K562 (cell line): ENCODE results near the gene COPS6. TPM values are rescaled to one million over a fixed set of nuclear protein-coding genes. Genes with fewer than 3 reads are reported as not detected.
A peak's percentile ranks its signal among the peaks of the same experiment; 100 is the strongest.

Source experiments
- CHAMP1 ChIP-seq: fragments of 450-650 bp; IDR thresholded peaks from 2 replicates; pipeline ENCODE4 v1.6.1; 2016; ENCODE audit warnings: mild to moderate bottlenecking
- GATAD2A ChIP-seq: fragments of 450-650 bp; IDR thresholded peaks from 2 replicates; pipeline ENCODE4 v1.6.1; 2017
- MAX ChIP-seq: sonication (generic); formaldehyde crosslinking; IDR thresholded peaks from 2 replicates; pipeline ENCODE4 v1.9.0; 2022; ENCODE audit warnings: mild to moderate bottlenecking, missing genetic modification reagents
- MCM3 ChIP-seq: fragments of 450-650 bp; IDR thresholded peaks from 2 replicates; pipeline ENCODE4 v1.6.1; 2016
- MEF2A ChIP-seq: IDR thresholded peaks from 2 replicates; pipeline ENCODE4 v1.6.1; 2011; ENCODE audit warnings: low read depth, mild to moderate bottlenecking, low read length, moderate library complexity; ENCODE audit not compliant: control insufficient read depth
- MLLT1 ChIP-seq, 2 experiments: fragments of 450-650 bp; IDR thresholded peaks; 2 replicates each; pipeline ENCODE4 v1.6.1; 2016
- NFATC3 ChIP-seq: fragments of 450-650 bp; IDR thresholded peaks from 2 replicates; pipeline ENCODE4 v1.6.1; 2017; ENCODE audit warnings: mild to moderate bottlenecking
- RBFOX2 ChIP-seq: fragments of 200-400 bp; formaldehyde crosslinking; IDR thresholded peaks from 2 replicates; pipeline ENCODE4 v1.6.1; 2017; ENCODE audit warnings: low read depth, mild to moderate bottlenecking, low read length, moderate library complexity
- RBM25 ChIP-seq: fragments of 200-400 bp; formaldehyde crosslinking; IDR thresholded peaks from 2 replicates; pipeline ENCODE4 v1.6.1; 2018; ENCODE audit warnings: low read length, low read depth, moderate library complexity; ENCODE audit not compliant: severe bottlenecking
- SAP30 ChIP-seq: fragments of 200-600 bp; sonication (generic); IDR thresholded peaks from 2 replicates; pipeline ENCODE4 v1.6.1; 2012; ENCODE audit warnings: borderline replicate concordance, low read depth, mild to moderate bottlenecking, moderate library complexity, low read length, control low read depth, inconsistent platforms; ENCODE audit not compliant: insufficient read depth, poor library complexity, severe bottlenecking
- SNRNP70 ChIP-seq: fragments of 200-400 bp; formaldehyde crosslinking; optimal IDR thresholded peaks from 2 replicates; pipeline ENCODE3; 2017; ENCODE audit warnings: low read depth, low read length
- TARDBP ChIP-seq: fragments of 450-650 bp; IDR thresholded peaks from 2 replicates; pipeline ENCODE4 v1.6.1; 2016
- TCF7 ChIP-seq: sonication (generic); IDR thresholded peaks from 2 replicates; pipeline ENCODE4 v1.6.1; 2016; ENCODE audit warnings: antibody characterized with exemption, borderline replicate concordance
- ZNF398 ChIP-seq: fragments of 250-450 bp; sonication (Bioruptor Pico); IDR thresholded peaks from 2 replicates; pipeline ENCODE4 v1.8.0; 2021; ENCODE audit warnings: moderate library complexity, mild to moderate bottlenecking, inconsistent platforms
- ZNF699 ChIP-seq: fragments of 250-450 bp; sonication (Bioruptor Pico); IDR thresholded peaks from 2 replicates; pipeline ENCODE4 v1.8.0; 2021; ENCODE audit warnings: mild to moderate bottlenecking, moderate library complexity; ENCODE audit not compliant: insufficient replicate concordance
- ZNF740 ChIP-seq, 3 experiments: fragments of 200-800 bp in 1 of 3; sonication (Bioruptor generic) in 1 of 3; sonication (generic) in 1 of 3; formaldehyde crosslinking in 1 of 3; IDR thresholded peaks; 2 replicates each; pipeline versions ENCODE4 v1.6.1 to v1.8.0; 2016 to 2022; ENCODE audit warnings: mild to moderate bottlenecking in 2 of 3, missing compliant biosample characterization in 2 of 3, missing genetic modification characterization in 2 of 3, missing genetic modification reagents in 1 of 3
- ZNF77 ChIP-seq: fragments of 250-450 bp; sonication (Bioruptor Pico); IDR thresholded peaks from 2 replicates; pipeline ENCODE4 v1.5.0; 2020
- polyA plus RNA-seq, 8 experiments: library from polyadenylated mRNA; depleted of rRNA in 4 of 8; stranded (reverse) in 5 of 8; unstranded in 3 of 8; fragments of >200 nt; fragmentation: Nextera tagmentation in 2 of 8; fragmentation: Illumina TruSeq in 1 of 8; extraction: Ambion mirVana in 2 of 8; extraction: Trizol in 1 of 8; gene quantifications; 2 replicates each; pipeline versions ENCODE4 v1.2.1 to v1.2.3, GENCODE V29; 2011 to 2014; ENCODE audit warnings: inconsistent platforms in 1 of 8, missing spikeins in 1 of 8
- total RNA-seq, 7 experiments: library from RNA; depleted of rRNA in 6 of 7; stranded (reverse); fragments of >200 nt in 6 of 7; fragmentation: Illumina TruSeq in 2 of 7; extraction: Trizol in 2 of 7; gene quantifications; 2 replicates each; pipeline versions ENCODE4 v1.2.1 to v1.2.3, GENCODE V29; 2011 to 2021; ENCODE audit warnings: low replicate concordance in 1 of 7

COPS6 gene
- total and polyA plus RNA-seq, 9 of the 15 experiments (the other 6 are each of a cell fraction or from before 2014, with no cell fraction given): 63.0 to 331 (median 168) TPM

- TF ChIP-seq ZNF699 (CRISPR knock-in tag) (no peak), MAX (CRISPR knock-in tag) (no peak; the same call in 1 of the 2 replicates), ZNF77 (CRISPR knock-in tag) (no peak), CHAMP1 (0 out of 2 replicates have a peak, but pooled peaks have one; percentile 64), SAP30 (peak; percentile 88), TCF7 (no peak), NFATC3 (no peak), GATAD2A (no peak), TARDBP (no peak), MLLT1 (IDR thresholded peaks at IDR 0.05) (peak in 1 of 2 experiments; percentile 54; a peak in 2 of 4 replicates), RBM25 (peak; percentile 37), RBFOX2 (peak; percentile 73), ZNF398 (CRISPR knock-in tag) (no peak), MEF2A (no peak), MCM3 (no peak), SNRNP70 (peak; percentile 55), ZNF740 (CRISPR knock-in tag; IDR thresholded peaks at IDR 0.05) (no peak), ZNF740 (tag; IDR thresholded peaks at IDR 0.05) (no peak)
These were observed 30.6 kb downstream of the COPS6 start, which contains the start of the genes CNPY4 and TAF6 (continued) for GRCh38 chr7:100119072-100119969.
